Adrenal gland (tissue), 5 donors: ENCODE data around the gene TMEM175.

Experiments used
- POLR2A ChIP-seq, 2 donors: fragments of 450-650 bp; IDR thresholded peaks; one replicate each; pipeline ENCODE4 v1.6.1; 2017; ENCODE audit warnings: antibody characterized with exemption in 2 of 2, mild to moderate bottlenecking in 2 of 2, moderate library complexity in 1 of 2
- TF ChIP-seq, protein P1 (sequence below), 6 experiments: fragments of 450-650 bp in 4 of 6; fragments of 200-600 bp in 2 of 6; sonication (generic) in 1 of 6; IDR thresholded peaks; 1 replicate in 5 of 6; 2 replicates in 1 of 6; pipeline versions ENCODE4 v1.5.1 to v1.8.0; 2016 to 2021; ENCODE audit warnings: antibody characterized with exemption in 6 of 6, mild to moderate bottlenecking in 2 of 6, moderate library complexity in 1 of 6
- donor health status: DM: no; HTN: no; CAD: no.

DNA sequence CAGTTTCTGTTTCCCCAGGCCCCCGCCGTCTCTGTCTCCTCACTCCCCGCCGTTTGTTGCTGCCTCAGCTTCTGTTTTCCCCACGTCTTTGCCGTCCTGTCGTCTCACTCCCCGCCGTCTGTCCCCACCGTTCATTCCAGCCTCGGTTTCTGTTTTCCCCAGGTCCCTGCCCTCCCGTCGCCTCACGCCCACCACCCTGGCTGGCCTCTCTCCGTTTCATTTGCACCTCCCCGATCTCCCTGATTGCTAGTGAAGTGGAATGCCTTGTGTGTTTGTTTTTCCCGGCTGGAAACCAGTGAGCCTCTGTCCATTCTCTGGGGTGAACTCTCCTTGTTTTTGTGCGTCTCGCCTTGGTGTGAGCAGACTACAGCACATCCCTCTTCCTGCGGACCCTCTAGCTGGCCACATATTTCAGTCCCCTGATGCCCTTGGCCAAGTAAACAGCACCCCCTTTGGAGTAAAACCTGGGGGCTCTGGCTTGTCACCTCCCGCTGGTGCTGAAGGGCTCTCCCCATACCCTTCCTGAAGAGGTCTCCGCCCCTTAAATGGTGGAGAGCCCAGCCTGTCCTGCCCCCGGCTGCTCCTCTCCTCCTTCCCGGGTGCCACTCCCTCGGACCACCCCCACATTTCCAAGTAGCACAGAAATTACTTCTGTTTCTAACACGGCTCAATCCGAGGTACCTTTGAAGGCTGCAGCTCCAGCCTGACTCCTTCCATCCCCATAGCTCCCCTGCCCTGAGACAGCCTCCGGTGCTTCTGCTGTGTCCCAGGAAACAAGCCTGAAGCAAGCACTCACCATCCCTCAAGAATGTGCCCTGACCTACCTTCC lies 13.2 kb downstream of the TMEM175 start:
- TF ChIP-seq, protein P1, sequence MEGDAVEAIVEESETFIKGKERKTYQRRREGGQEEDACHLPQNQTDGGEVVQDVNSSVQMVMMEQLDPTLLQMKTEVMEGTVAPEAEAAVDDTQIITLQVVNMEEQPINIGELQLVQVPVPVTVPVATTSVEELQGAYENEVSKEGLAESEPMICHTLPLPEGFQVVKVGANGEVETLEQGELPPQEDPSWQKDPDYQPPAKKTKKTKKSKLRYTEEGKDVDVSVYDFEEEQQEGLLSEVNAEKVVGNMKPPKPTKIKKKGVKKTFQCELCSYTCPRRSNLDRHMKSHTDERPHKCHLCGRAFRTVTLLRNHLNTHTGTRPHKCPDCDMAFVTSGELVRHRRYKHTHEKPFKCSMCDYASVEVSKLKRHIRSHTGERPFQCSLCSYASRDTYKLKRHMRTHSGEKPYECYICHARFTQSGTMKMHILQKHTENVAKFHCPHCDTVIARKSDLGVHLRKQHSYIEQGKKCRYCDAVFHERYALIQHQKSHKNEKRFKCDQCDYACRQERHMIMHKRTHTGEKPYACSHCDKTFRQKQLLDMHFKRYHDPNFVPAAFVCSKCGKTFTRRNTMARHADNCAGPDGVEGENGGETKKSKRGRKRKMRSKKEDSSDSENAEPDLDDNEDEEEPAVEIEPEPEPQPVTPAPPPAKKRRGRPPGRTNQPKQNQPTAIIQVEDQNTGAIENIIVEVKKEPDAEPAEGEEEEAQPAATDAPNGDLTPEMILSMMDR (IDR thresholded peaks at IDR 0.05), result no peak
- no peak for TF ChIP-seq POLR2A (IDR thresholded peaks at IDR 0.05)
